CD8-positive, alpha-beta memory T cell (primary cell): ENCODE results near the gene PALLD. TPM values are rescaled to one million over a fixed set of nuclear protein-coding genes. Genes with fewer than 3 reads are reported as not detected.

Experiments used
- CTCF ChIA-PET: fragments of 350-600 bp; sonication (Branson Sonifier 250); formaldehyde crosslinking; loops from one replicate; lab custom pipeline; 2021; ENCODE audit warnings: antibody characterized with exemption; lab: Charles Lee
- POLR2A ChIA-PET: fragments of 350-600 bp; sonication (Branson Sonifier 250); formaldehyde crosslinking; loops from one replicate; lab custom pipeline; 2021; ENCODE audit warnings: antibody characterized with exemption; lab: Charles Lee
- DNase-seq, 5 donors: peaks; one replicate each; pipeline versions ENCODE4 v3.0.0 to v3.0.0-alpha.2; 2020 to 2022; ENCODE audit warnings: mixed read lengths in 1 of 5
- H3K27ac ChIP-seq: one replicate; pipeline ENCODE4 v1.7.0; 2013; ENCODE audit warnings: low read depth, mild to moderate bottlenecking, low read length, moderate library complexity
- H3K27me3 ChIP-seq: 2 replicates; pipeline ENCODE4 v1.7.0; 2013; ENCODE audit warnings: low read length, mild to moderate bottlenecking; ENCODE audit not compliant: insufficient read depth, poor library complexity, severe bottlenecking
- H3K36me3 ChIP-seq: 2 replicates; pipeline ENCODE4 v1.7.0; 2013; ENCODE audit warnings: mild to moderate bottlenecking, low read length, moderate library complexity; ENCODE audit not compliant: insufficient read depth
- H3K4me1 ChIP-seq: 2 replicates; pipeline ENCODE4 v1.7.0; 2013; ENCODE audit warnings: mild to moderate bottlenecking, low read length, moderate library complexity; ENCODE audit not compliant: insufficient read depth
- H3K4me3 ChIP-seq: 2 replicates; pipeline ENCODE4 v1.7.0; 2013; ENCODE audit warnings: mild to moderate bottlenecking, low read length
- H3K9me3 ChIP-seq: 2 replicates; pipeline ENCODE4 v1.7.0; 2013; ENCODE audit warnings: mild to moderate bottlenecking, low read length
- H3K27ac Mint-ChIP-seq, 8 donors: one replicate each; pipeline ENCODE4 v1.8.0; 2020 to 2021; ENCODE audit warnings: mixed read lengths in 8 of 8, mild to moderate bottlenecking in 6 of 8, inconsistent platforms in 3 of 8, moderate library complexity in 3 of 8
- H3K27me3 Mint-ChIP-seq, 2 donors: one replicate each; pipeline ENCODE4 v1.8.0; 2020 to 2021; ENCODE audit warnings: mixed read lengths in 2 of 2, mild to moderate bottlenecking in 1 of 2, moderate library complexity in 1 of 2
- H3K36me3 Mint-ChIP-seq, 3 donors: one replicate each; pipeline ENCODE4 v1.8.0; 2020 to 2021; ENCODE audit warnings: mixed read lengths in 3 of 3, inconsistent platforms in 1 of 3, mild to moderate bottlenecking in 1 of 3
- H3K4me1 Mint-ChIP-seq, 3 donors: one replicate each; pipeline ENCODE4 v1.8.0; 2020 to 2021; ENCODE audit warnings: mixed read lengths in 3 of 3, inconsistent platforms in 1 of 3, mild to moderate bottlenecking in 1 of 3
- H3K4me3 Mint-ChIP-seq, 7 donors: one replicate each; pipeline ENCODE4 v1.8.0; 2020 to 2021; ENCODE audit warnings: mixed read lengths in 7 of 7, mild to moderate bottlenecking in 6 of 7, moderate library complexity in 4 of 7, inconsistent platforms in 2 of 7
- H3K9me3 Mint-ChIP-seq, 5 donors: one replicate each; pipeline ENCODE4 v1.8.0; 2020 to 2022; ENCODE audit warnings: mixed read lengths in 5 of 5, mild to moderate bottlenecking in 3 of 5, moderate library complexity in 2 of 5, inconsistent platforms in 1 of 5
- polyA plus RNA-seq: library from polyadenylated mRNA; unstranded; fragments of 300-500 nt; fragmentation: Illumina TruSeq; gene quantifications from one replicate; pipeline ENCODE4 v1.2.3, GENCODE V29; 2021
- total RNA-seq, 2 experiments: library from RNA; stranded (reverse); gene quantifications; one replicate each; pipeline ENCODE4 v1.2.3, GENCODE V29; 2021

The PALLD gene
- total and polyA plus RNA-seq, 3 experiments from 2014 or later = 0.35 to 0.97 (median 0.47) TPM

DNA sequence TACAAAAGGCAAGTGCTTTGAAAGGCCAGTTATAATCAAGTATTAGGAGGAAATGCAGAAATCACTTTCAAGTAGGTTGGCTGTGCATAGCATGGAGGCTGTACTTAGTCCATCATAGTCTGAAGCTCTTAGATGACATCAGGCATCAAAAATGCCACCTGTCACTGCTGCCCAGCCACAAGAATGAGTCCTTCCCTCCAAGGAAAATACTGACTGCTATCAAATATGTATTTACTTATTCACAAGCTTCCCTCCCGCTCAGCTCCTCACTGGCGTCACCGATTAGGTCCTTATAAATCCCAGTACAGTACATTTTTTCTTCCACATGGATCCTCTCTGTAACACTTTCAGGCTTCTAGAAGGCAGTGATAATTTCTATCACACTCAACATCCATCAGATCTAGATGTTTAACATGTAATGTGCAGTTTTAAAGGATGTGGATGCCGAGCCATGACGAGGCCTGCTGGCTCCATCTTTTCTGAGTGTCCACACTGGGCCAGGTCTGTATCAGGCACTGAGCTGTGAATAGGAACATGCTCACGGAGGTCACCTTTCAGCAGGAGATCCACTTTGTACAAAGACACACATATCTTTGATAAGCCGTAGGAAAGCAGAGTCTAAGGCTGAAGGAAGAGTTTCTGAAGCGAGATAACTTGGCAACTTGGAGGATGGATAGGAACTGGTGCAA is 121.9 kb downstream of the PALLD start:
- no peaks in the 10 kb centered on the region for H3K36me3 ChIP-seq
- no peaks in the 10 kb centered on the region for H3K9me3 ChIP-seq
- Mint-ChIP-seq H3K27me3 (peaks cover 17 to 39% of the 10 kb centered on the region in 2 donors), H3K9me3 (no peaks in the 10 kb centered on the region), H3K4me1 (no peaks in the 10 kb centered on the region), H3K36me3 (no peaks in the 10 kb centered on the region), H3K27ac (no peak overlapping the region), H3K4me3 (no peak overlapping the region)
- H3K27ac ChIP-seq = no peak overlapping the region
- POLR2A ChIA-PET = no interaction called here
- no peaks in the 10 kb centered on the region for H3K4me1 ChIP-seq
- no peaks in the 10 kb centered on the region for H3K27me3 ChIP-seq
- no peak for DNase-seq
- CTCF ChIA-PET = no interaction called here
- H3K4me3 ChIP-seq = no peak overlapping the region

GRCh38 chr4:168619266-168619631 is 122.4 kb downstream of the PALLD start:
- Histone ChIP-seq H3K9me3 (no peaks in the 10 kb centered on the region), H3K27me3 (no peaks in the 10 kb centered on the region), H3K27ac (no peak overlapping the region), H3K36me3 (no peaks in the 10 kb centered on the region), H3K4me3 (no peak overlapping the region), H3K4me1 (no peaks in the 10 kb centered on the region)
- no peaks in the 10 kb centered on the region for H3K9me3 Mint-ChIP-seq
- no peaks in the 10 kb centered on the region for H3K36me3 Mint-ChIP-seq
- no peak for DNase-seq
- no peak overlapping the region for H3K4me3 Mint-ChIP-seq
- CTCF ChIA-PET = no interaction called here
- H3K4me1 Mint-ChIP-seq = no peaks in the 10 kb centered on the region
- POLR2A ChIA-PET = no interaction called here
- H3K27ac Mint-ChIP-seq = no peak overlapping the region
- H3K27me3 Mint-ChIP-seq = peaks cover 17 to 44% of the 10 kb centered on the region in 2 donors

- H3K27ac ChIP-seq = no peak overlapping the region
- H3K36me3 ChIP-seq = no peaks in the 10 kb centered on the region
- H3K4me1 ChIP-seq = no peaks in the 10 kb centered on the region
- H3K4me3 ChIP-seq = no peak overlapping the region
- no peaks in the 10 kb centered on the region for H3K9me3 ChIP-seq
- Mint-ChIP-seq H3K4me1 (no peaks in the 10 kb centered on the region), H3K9me3 (no peaks in the 10 kb centered on the region), H3K27ac (no peak overlapping the region), H3K27me3 (peaks cover 17 to 53% of the 10 kb centered on the region in 2 donors), H3K36me3 (no peaks in the 10 kb centered on the region), H3K4me3 (no peak overlapping the region)
- POLR2A ChIA-PET = no interaction called here
- no peaks in the 10 kb centered on the region for H3K27me3 ChIP-seq
- CTCF ChIA-PET = no interaction called here
- no peak for DNase-seq
Observed at GRCh38 chr4:168621806-168622589, 125.1 kb downstream of the PALLD start.

GRCh38 chr4:168622600-168622999 is 125.7 kb downstream of the PALLD start:
- Histone ChIP-seq H3K4me3 (no peak overlapping the region), H3K36me3 (no peaks in the 10 kb centered on the region), H3K27me3 (no peaks in the 10 kb centered on the region), H3K4me1 (no peaks in the 10 kb centered on the region), H3K9me3 (no peaks in the 10 kb centered on the region), H3K27ac (no peak overlapping the region)
- Mint-ChIP-seq H3K4me3 (no peak overlapping the region), H3K9me3 (no peaks in the 10 kb centered on the region), H3K27ac (no peak overlapping the region), H3K36me3 (no peaks in the 10 kb centered on the region), H3K27me3 (peaks cover 17 to 50% of the 10 kb centered on the region in 2 donors), H3K4me1 (no peaks in the 10 kb centered on the region)
- POLR2A ChIA-PET = no interaction called here
- CTCF ChIA-PET = no interaction called here
- no peak for DNase-seq

DNA sequence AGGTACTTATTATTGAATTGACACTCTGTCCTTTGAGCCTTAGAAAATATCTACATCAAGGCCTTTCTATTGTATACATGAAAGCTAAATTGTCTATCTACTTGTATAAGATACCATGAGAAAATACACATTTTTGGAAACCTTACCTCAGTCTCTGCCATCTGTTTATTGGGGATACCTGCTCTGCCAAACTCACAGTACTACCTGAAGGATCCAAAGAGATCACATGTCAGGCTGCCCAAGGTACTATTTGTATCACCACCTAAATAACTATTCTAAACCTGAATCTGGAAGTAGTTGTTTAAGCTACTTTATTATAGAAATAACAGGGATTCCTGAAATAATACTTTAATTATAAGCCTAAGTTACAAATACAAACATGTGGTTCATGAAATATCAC is 126.2 kb downstream of the PALLD start:
- POLR2A ChIA-PET = no interaction called here
- H3K36me3 ChIP-seq = no peaks in the 10 kb centered on the region
- no peaks in the 10 kb centered on the region for H3K4me1 ChIP-seq
- Mint-ChIP-seq H3K4me3 (no peak overlapping the region), H3K9me3 (no peaks in the 10 kb centered on the region), H3K36me3 (no peaks in the 10 kb centered on the region), H3K4me1 (no peaks in the 10 kb centered on the region), H3K27ac (no peak overlapping the region), H3K27me3 (peaks cover 17 to 50% of the 10 kb centered on the region in 2 donors)
- no peaks in the 10 kb centered on the region for H3K27me3 ChIP-seq
- DNase-seq = no peak
- CTCF ChIA-PET = no interaction called here
- no peaks in the 10 kb centered on the region for H3K9me3 ChIP-seq
- H3K27ac ChIP-seq = no peak overlapping the region
- H3K4me3 ChIP-seq = no peak overlapping the region

DNA sequence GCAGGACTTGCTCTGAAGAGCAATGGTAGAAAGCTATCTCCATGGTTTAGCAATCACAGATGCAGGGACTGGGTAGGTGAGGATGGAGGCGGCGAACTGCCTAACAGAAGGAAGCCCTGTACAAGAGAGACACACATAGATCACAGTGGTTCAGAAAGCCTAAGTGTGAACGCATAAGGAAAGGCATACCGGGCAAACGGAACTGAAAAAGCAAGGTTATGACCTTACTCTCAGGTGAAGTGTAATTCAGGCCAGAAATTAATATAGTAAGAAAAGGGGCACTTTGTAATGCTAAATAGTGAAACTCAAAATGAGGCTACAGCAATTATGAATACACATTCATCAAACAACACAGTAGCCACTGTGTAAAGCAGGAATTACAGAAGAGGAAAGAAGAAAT is 126.6 kb downstream of the PALLD start:
- Mint-ChIP-seq H3K9me3 (no peaks in the 10 kb centered on the region), H3K36me3 (no peaks in the 10 kb centered on the region), H3K27ac (no peak overlapping the region), H3K27me3 (peaks cover 19 to 54% of the 10 kb centered on the region in 2 donors), H3K4me1 (no peaks in the 10 kb centered on the region), H3K4me3 (no peak overlapping the region)
- ChIA-PET CTCF (no interaction called here), POLR2A (no interaction called here)
- Histone ChIP-seq H3K4me3 (no peak overlapping the region), H3K36me3 (no peaks in the 10 kb centered on the region), H3K4me1 (no peaks in the 10 kb centered on the region), H3K27ac (no peak overlapping the region), H3K9me3 (no peaks in the 10 kb centered on the region), H3K27me3 (no peaks in the 10 kb centered on the region)
- no peak for DNase-seq

DNA sequence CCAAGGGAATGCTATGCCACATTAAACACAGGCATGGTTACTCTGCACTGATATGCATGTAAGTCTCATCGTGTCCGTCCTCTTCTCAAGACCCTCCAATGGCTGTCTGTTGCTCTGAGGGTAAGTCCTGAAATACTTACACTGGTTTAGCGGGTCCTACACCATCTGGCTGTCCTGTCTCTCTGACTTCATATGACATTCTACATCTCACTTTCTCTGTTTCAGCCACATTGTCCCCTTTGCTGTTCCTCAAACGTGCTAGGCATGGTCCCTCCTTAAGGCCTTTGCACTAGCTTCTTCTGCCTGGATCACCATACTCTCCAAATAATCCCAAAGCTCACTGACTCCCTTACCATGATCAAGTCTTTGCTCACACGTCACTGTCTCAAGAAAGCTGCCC is 131.4 kb downstream of the PALLD start:
- DNase-seq = no peak
- Histone ChIP-seq H3K27ac (no peak overlapping the region), H3K4me3 (no peak overlapping the region), H3K4me1 (no peaks in the 10 kb centered on the region), H3K27me3 (no peaks in the 10 kb centered on the region), H3K9me3 (no peaks in the 10 kb centered on the region), H3K36me3 (no peaks in the 10 kb centered on the region)
- Mint-ChIP-seq H3K4me1 (peaks cover 6 to 17% (median 11%) of the 10 kb centered on the region in 3 donors), H3K4me3 (no peak overlapping the region), H3K27ac (no peak overlapping the region), H3K36me3 (no peaks in the 10 kb centered on the region), H3K9me3 (peaks cover 0 to 4% (median 0%) of the 10 kb centered on the region in 5 donors), H3K27me3 (peaks cover 36 to 61% of the 10 kb centered on the region in 2 donors)
- ChIA-PET POLR2A (no interaction called here), CTCF (no interaction called here)

- no peaks in the 10 kb centered on the region for H3K4me1 ChIP-seq
- no peaks in the 10 kb centered on the region for H3K27me3 ChIP-seq
- no peaks in the 10 kb centered on the region for H3K36me3 Mint-ChIP-seq
- DNase-seq = no peak
- ChIA-PET POLR2A (no interaction called here), CTCF (no interaction called here)
- no peaks in the 10 kb centered on the region for H3K36me3 ChIP-seq
- H3K9me3 ChIP-seq = no peaks in the 10 kb centered on the region
- H3K4me1 Mint-ChIP-seq = peaks cover 6 to 17% (median 11%) of the 10 kb centered on the region in 3 donors
- no peak overlapping the region for H3K27ac Mint-ChIP-seq
- no peak overlapping the region for H3K4me3 Mint-ChIP-seq
- H3K4me3 ChIP-seq = no peak overlapping the region
- H3K27me3 Mint-ChIP-seq = peaks cover 39 to 60% of the 10 kb centered on the region in 2 donors
- H3K27ac ChIP-seq = no peak overlapping the region
- H3K9me3 Mint-ChIP-seq = peaks cover 0 to 4% (median 0%) of the 10 kb centered on the region in 5 donors
Observed at GRCh38 chr4:168629566-168629965, 132.7 kb downstream of the PALLD start.
